Measurements from ENCODE around the gene SATB2.

GRCh38 chr2:199466692-199467065, 8.9 kb upstream of the SATB2 start:
- TF ChIP-seq CTCF (IDR thresholded peaks at IDR 0.05), result no peak
- TF ChIP-seq E2F4 (CRISPR knock-in tag; IDR thresholded peaks at IDR 0.05; ENCODE audit: borderline replicate concordance, low read depth), result no peak
- TF ChIP-seq ELF4 (CRISPR knock-in tag; IDR thresholded peaks at IDR 0.05; ENCODE audit: low read depth), result no peak
- TF ChIP-seq ZNF138 (CRISPR knock-in tag; conservative IDR thresholded peaks at IDR 0.05), result no peak
- no peak for TF ChIP-seq CREM (CRISPR knock-in tag; IDR thresholded peaks at IDR 0.05)
- no peak for TF ChIP-seq E2F1 (CRISPR knock-in tag; IDR thresholded peaks at IDR 0.05)
- no peak for TF ChIP-seq HMGXB4 (CRISPR knock-in tag; IDR thresholded peaks at IDR 0.05)
- TF ChIP-seq ZNF121 (CRISPR knock-in tag; IDR thresholded peaks at IDR 0.05), result no peak
- TF ChIP-seq MAX (CRISPR knock-in tag; IDR thresholded peaks at IDR 0.05), result no peak

Measured in WTC11 (cell line).